NCI-H526 treated with DMSO at 0.1 percent for 48 hours (cell line): ENCODE data around the gene KIF2C.
A peak's percentile ranks its signal among the peaks of the same experiment; 100 is the strongest.
"Not testable (repeated sequence)": the region's sequence is repeated elsewhere in the genome, so short reads cannot be mapped to it uniquely, and the experiment has no call there.

ENCODE experiments used
- DNase-seq: peaks from one replicate; lab custom pipeline; 2025; lab: John Stamatoyannopoulos, UW

Gene KIF2C

GRCh38 chr1:44719318-44719717 lies 20.3 kb upstream of the KIF2C start:
- DNase-seq, result no peak

DNA sequence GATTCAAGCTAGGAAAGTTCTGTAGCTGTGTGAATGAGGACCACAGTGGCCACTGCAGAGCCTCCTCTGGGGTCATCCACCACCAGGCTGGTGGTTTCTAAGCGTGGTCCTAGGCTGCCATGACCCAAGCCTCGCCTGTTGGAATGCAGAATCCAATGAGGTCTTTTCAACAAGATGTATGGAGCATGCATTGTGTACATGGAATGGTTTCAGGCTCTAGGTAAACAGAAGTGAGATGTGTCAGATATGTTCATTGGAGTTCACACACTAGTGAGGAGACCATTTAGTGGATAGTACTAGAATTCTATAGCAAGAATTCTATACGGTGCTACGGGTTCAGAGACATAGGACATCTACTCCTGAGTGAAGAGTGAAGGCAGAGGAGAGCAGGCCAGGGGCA lies 19.4 kb upstream of the KIF2C start:
- no peak for DNase-seq

DNA sequence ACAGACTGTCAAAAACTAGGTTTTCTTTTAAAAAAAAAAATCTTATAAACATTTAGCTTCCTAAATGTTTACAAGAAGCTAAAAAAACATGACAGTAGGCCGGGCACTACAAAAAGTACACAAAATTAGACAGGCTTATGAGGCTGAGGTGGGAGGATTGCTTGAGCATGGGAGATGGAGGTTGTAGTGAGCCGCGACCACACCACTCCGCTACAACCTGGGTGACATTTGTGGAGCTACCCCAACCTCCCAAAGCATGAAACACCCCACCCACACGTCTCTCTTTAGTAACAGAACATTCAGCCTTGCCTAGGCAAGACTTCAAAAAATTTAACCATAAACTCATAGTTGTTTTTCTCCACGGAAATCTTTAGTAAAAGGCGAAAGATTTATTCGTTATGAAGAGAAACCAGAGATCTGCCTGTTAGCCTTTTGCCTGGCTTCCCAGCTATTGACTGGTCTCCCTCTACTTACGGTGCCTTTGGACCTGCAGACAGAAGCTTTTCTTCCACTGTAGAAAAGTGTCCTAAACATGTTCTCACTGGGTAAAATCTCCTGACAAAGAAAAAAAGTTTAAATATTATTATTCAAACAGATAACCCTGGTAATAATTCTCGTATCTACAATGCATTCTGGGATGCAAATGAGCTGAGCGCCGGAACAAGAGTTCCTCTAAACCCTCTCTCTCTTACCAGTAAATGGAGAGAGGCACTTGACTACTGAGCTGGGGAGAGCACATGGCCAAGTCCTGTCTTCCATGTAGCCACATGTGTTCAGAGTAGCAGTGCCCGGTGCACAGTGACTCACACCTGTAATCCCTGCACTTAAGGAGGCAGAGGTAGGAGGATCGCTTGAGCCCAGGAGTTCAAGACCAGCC lies 17.9 kb upstream of the KIF2C start:
- DNase-seq, result peak; percentile 99

DNA sequence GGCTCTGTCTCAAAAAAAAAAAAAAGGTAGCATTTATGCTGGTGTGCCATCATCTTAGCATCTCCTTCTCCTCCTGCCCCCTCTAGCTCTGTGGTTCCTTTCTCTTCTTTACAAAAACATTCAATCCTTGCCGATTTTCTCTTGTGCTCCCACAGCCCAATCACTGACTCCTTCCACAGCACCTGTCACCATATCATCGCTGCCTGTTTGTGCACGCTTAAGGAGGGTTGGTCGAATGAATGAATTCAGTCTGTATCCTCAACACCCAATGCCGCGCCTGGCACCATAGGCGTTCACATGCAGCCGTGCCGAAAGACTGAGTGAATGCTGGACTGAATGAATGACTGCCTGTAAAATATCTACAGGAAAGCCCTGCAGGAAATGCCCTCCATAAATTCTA lies 16.6 kb upstream of the KIF2C start:
- DNase-seq, result no peak

DNA sequence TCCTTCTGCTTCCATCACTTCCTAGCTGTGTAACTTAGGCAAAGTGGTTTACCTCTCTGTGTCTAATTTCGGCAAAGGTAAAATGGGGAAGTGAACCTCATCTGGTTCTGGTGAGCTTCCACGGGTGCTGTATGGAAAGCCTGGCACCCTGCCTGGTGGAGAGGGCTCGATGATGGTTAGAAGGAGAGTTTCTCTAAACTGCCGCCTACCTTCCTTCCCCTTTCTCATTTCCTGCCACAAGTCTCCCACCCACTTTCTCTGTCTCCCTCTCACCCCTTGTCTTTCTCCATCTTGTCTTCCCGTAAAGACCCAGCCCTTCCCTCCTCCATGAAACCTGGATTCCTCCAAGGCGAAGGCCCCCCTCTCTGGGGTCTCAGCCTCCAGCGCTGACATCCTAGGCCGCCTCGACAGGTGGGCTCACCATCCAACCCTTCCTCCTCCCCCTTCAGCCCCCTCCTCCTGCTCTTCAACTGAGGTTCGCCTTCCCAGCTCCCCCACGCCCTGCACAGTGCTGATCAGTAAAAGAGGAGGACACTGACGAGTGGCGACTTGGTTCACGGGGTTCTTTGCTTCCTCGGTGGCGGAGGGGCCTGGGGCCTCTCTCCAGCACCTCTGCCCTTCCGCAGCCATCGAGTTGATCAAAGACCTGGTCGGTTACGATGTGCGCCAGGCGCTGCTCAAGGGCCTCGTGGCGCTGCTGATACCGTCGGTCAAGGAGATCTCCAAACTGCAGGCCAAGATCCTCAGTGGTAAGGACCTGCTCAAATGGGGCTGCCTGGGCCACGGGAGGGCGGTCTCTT lies 15.9 kb upstream of the KIF2C start:
- no peak for DNase-seq

DNA sequence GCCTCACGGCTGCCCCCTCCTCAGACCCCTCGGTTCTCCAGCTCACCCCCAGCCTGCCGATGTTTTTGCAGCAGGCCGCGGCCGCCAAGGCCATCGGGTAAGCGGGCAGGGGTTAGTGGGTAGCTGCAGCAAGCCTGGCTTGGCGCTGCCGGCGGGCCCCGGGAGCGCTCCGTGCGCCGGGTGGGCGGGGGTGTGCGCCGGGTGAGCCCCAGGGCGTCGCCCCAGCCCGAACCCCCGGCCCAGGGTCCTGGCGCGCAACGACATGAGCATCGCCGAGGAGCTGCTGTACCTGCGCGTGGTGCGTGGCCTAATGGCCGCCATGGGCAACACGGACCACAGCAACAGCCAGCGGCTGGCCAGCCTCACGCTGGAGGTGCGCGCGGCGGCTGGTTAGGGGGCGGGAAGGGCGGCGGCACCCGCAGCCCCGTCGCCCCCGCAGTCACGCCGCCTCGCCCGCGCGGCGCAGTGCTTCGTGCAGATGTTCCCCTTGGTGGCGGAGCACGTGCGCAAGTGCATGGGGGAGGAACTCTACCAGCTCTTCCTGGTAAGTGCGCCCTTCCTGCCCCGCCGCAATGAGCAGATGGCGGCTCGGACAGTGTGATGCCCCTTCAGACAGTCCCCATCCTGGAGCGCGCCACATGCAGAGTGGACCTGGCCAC lies 15.2 kb upstream of the KIF2C start:
- no peak for DNase-seq

DNA sequence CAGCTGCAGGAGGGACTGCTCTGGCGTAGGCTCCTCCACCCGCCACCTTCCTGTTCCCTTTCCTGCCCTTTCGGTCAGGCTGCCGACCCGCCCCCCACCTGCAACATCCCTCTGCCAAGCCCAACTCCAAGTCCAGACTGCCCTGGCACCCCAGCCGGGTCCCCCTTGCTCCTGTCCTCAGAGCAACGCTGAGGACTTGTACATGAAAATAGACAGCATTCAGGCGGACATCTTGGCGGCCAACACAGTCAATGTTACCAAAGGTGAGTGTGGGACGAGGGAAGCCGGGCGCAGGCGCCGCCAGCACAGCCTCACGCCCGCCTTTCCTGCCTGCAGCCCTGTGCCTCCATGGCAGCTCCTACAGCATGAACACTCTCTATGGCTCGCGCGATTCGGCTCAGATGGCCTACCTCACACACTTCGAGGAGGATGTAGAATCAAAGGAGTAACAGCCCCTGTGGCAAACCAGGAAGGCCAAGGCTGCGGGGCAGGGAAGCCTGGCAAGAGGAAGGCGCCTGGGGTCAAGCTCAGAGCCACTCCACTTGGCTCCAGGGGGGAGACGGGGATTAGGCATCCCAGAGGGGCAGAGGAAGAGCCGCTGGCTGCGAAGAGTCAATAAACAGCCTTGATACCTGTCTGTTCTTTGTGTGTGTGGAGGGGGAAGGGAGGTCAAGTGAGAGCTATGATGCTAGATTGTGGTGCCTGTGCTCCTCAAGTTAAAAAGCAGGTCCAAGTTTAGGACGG lies 14.5 kb upstream of the KIF2C start:
- DNase-seq, result no peak

- peak; percentile 100 for DNase-seq
Observed at GRCh38 chr1:44730741-44731512, 8.7 kb upstream of the KIF2C start, which contains the start of gene RNU5D-1. TSS of gene RNU5D-1 (minus strand) at chr1:44731170.

- DNase-seq, result no peak
Observed at GRCh38 chr1:44733365-44733764, 6.3 kb upstream of the KIF2C start.

- DNase-seq, result no peak
Observed at GRCh38 chr1:44733784-44734183, 5.9 kb upstream of the KIF2C start.

- DNase-seq, result no peak
Observed at GRCh38 chr1:44735992-44736391, 3.6 kb upstream of the KIF2C start.

DNA sequence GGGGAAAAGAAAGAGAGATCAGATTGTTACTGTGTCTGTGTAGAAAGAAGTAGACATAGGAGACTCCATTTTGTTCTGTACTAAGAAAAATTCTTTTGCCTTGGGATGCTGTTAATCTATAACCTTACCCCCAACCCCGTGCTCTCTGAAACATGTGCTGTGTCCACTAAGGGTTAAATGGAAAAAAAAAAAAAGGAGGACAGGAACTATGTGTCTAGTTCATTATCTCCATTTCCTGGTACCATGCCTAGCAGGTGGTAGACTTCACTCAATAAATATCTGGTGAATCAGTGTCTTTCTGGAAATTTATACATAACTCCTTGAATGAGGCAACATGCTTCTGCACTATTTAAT lies 707 bp upstream of the KIF2C start:
- not testable (repeated sequence) for DNase-seq

- DNase-seq, result no peak
Observed at GRCh38 chr1:44740179-44740617, 561 bp downstream of the KIF2C start.

- no peak for DNase-seq
Observed at GRCh38 chr1:44743211-44743610, 3.6 kb downstream of the KIF2C start.

DNA sequence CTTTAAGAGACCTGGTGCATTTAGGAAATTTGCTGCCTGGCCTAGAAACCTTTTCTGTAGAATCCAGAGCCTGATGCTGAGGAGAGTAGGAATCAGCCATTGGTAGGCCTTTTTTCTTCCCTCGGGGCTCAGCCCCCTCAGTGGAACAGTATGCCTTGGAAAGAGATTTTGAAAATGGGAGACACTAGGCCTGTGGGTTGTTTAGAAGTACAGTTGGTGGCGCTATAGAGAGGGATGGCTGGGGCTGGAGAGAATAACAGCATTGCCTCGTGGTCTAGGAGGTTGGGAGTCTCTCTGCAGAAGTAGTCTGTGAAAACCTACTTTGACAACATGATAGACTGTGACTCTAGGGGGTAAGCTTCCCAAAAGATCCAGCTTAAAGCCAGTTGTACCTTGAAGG lies 8.2 kb downstream of the KIF2C start:
- no peak for DNase-seq

- DNase-seq, result no peak
Observed at GRCh38 chr1:44757420-44757819, 17.8 kb downstream of the KIF2C start.

GRCh38 chr1:44759077-44759476 lies 19.4 kb downstream of the KIF2C start:
- no peak for DNase-seq

- no peak for DNase-seq
Observed at GRCh38 chr1:44760876-44761275, 21.2 kb downstream of the KIF2C start.

DNA sequence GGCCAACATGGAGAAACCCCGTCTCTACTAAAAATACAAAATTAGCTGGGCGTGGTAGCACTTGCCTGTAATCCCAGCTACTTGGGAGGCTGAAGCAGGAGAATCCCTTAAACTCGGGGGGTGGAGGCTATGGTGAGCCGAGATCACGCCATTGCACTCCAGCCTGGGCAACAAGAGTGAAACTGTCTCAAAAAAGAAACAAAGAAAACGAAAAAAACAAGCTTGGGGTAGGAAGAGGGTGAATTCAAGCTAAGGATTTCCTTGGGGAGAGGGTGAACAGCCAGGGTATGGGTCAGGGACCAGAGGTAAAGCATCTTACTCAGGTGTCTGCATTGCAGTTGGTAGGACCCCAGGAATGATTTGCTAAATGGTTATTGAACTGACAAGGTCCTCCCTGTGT lies 26.8 kb downstream of the KIF2C start:
- DNase-seq, result not testable (repeated sequence)

GRCh38 chr1:44775078-44775929 lies 35.7 kb downstream of the KIF2C start, which contains the start of gene RPS8:
TSS of gene RPS8 (plus strand) at chr1:44775540. CDS start at chr1:44775597, 57 bp downstream.
- peak; percentile 94 for DNase-seq
